ENCODE results near the gene ANKS6.
"Not testable (repeated sequence)": the region's sequence is repeated elsewhere in the genome, so short reads cannot be mapped to it uniquely, and the experiment has no call there.

ANKS6 gene

DNA sequence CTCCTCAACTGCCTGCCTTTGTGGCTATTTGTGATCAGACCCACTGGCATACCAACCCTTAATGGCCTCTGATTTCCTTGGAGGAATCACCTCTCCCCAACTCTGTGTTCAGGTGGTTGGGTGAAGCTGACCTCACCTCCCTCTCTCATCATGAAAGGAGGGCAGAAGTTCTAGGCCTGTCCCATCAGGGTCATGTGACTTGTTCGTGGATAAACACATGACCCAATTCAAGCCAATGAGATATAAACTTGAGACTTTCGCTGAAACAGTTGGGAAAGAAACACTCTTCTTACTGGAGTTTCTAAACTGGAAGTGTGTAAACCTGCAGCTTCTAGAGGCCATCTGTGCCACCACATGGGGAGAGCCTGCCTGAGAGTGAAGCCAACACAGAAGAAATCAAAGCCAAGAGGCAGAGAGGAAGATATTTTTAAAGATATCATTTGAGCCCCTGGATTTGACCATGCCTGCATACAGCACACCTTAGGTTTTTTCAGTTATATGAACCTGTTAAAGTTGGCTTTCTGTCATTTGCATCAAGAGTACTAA, 93.4 kb downstream of the ANKS6 start:
- DNase-seq (ENCODE audit: low spot score) = no peak

DNA sequence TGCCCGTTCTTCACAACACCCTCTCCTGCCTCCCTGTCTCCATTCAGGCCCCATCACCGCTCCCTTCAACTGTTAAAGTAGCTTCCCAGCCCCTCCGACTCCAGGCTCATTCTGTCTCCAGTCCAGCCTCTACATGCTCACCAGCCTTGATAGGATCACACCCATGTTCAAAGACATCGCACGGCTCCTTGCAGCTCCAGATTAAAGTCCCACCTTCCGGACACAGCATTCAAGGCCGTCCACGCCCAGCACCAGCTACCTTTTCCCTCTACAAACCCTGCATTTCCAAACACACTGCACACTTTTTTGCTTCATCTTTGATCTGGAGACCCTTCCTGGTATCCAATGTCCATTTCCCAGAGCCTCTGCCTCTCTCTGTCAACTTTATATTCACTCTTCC, 94.0 kb downstream of the ANKS6 start:
- DNase-seq (ENCODE audit: low spot score) = no peak

DNA sequence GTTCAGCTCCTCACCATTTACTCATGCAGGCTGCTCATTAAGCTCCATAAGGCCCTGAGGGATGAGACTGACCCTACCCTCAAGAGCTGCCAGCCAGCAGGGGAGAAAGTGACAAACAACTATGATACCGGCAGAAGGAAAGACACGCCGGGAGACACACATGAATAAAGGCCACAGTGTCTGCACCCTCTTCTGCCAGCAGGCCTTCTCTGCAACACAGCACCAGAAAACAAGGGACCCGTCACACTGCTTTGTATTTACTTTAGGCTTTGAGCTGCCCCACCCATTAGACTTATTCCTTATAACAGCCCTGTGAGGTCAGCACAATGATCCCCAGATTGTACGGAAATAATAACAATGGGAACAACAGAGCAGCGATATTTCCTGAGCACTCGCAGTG, 94.8 kb downstream of the ANKS6 start:
- no peak for DNase-seq (ENCODE audit: low spot score)

DNA sequence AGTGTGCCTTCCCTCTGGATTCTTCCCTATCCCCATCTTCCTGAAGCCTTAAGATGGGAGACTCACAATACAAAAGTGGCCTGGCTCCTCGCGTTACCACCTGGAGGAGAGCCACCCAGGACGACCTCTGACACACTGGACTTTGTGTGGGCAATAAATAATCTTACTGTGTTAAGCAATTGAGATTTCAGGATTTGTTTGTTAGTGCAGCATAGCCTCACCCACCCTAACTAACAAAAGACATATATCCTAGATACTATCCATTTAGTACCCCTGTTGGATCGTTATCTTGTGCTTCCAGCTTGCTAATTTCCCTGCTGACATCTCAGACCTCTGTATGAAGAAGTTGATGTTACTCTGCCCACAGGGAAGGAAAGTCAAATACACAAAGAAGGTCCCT, 95.6 kb downstream of the ANKS6 start:
- DNase-seq (ENCODE audit: low spot score) = no peak

DNA sequence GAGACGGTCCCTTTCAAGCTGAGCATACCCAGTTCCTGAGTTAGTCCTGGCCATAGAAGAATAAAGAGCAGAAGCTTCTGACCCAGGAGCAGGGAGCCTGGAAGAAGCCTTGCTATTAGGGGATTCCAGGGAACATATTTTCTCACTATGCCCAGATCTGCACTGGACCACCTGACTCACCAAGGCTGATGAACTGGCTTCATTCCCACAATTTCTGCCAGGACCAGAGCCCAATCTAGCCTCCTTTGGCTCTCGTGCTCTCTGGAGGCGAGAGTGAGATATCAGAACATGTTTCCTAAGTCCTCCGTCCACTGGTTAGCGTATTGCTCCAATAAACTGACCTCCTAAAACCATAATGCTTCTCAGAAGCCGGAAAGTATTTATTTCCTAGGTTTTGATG, 97.5 kb downstream of the ANKS6 start:
- DNase-seq (ENCODE audit: low spot score) = no peak

DNA sequence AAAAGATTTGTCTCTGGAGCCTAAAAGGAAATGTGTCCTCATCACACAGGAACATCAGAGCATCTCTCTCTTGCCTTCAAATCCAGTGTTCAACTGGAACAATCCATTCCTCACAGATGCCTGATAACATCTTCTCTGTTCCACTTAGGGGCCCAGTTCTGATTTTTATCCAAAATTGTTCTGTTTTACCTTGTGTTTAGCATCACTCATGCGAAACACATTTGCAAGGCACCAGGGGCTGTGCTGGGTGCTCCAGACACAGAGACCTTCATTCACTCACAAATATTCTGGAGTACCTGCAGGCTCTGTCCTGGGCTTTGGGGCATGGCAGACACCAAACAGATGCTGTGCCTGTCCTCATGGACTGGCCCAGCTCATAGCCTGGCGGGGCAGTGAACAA, 101.4 kb downstream of the ANKS6 start:
- DNase-seq (ENCODE audit: low spot score) = no peak

DNA sequence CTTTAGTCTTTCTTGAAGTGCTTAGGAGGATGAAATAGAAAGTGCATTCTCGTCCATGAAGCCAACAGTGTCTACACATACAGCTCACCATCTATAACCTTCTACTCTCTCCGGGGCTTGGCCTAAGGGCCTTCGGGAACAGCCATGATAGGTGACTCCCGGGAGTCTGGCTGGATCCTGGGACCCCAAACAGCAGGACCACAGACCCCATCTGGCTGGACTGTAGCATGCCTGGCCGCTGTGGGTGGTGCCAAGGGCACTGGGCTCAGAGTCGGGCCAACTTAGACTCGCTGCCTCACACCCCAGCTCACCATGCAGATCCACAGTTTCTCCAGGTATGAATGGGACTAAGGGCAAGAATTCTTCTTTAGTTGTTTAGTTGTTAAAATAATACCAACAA, 104.0 kb downstream of the ANKS6 start:
- no peak for DNase-seq (ENCODE audit: low spot score)

DNA sequence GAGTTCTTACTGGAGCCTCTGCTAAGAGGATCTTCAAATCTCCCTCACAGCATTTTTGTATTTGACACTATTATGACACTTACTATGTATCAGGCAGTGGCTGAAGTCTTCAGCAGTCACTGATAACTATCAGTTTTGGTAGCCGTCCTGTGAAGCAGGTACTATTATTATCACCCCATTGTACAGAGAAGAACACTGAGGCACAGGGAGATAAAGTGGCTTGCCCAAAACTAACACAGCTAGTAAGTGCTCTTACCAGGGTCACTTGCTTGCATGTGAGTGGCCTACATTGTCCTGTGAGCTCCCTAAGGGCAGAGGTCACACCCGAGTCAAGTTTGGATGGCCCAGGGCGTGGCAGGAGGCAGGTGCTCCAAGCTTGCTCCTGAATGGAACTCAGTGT, 104.5 kb downstream of the ANKS6 start:
- DNase-seq (ENCODE audit: low spot score) = no peak

DNA sequence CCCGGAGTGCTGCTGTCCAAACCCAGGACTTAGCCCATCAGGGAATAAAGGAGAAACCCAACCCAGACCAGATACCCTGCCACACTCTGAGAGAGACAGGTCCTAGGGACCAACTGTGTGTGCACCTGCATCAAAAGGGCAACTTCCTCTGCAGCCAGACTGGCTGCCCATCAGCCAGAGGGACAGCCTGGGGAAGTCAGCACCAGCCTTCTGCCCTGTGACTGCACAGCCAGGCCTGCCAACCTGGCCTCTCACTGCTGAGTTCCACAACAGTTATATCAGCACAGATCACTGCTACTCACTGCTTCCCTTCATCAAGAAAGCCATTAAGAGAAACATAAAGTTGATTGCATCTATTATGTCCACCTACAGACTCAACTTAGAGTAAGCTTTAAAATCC, 105.7 kb downstream of the ANKS6 start:
- no peak for DNase-seq (ENCODE audit: low spot score)

DNA sequence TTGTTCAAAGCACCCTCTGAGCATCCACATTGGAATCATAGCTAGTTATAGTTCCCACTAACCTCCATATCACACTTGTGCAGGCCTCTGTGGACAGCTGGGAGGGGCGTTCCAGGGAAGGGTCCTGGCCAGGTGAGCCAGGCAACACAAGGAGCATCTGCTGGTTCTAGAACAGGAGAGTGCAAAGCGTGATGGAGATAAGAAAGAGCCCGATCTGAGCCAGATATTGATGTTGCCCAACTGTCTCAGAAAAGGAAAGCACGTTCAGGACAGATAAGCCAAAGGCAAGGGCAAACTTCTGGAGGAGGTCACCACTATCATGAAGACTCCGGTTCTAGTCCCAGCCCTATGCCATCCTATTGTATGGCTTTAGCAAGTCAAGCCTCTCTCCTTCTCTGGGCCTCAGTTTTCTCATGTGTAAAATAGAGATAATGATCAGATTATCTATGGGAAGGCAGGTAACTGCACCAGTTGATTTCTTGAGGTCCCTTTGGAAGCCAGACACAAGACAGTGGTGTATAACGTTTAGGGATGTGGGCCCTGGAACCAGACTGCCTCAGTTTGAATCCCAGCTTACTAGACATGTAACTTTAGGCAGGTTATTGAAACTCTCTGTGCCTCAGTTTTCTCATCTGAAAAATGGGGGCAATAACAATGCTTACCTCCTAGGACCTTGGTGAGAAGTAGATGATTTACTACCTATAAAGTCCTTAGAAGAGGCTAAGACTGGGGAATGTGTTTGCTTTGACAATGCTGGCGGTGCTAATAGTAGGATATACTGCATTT, 107.5 kb downstream of the ANKS6 start:
- DNase-seq (ENCODE audit: low spot score) = no peak

DNA sequence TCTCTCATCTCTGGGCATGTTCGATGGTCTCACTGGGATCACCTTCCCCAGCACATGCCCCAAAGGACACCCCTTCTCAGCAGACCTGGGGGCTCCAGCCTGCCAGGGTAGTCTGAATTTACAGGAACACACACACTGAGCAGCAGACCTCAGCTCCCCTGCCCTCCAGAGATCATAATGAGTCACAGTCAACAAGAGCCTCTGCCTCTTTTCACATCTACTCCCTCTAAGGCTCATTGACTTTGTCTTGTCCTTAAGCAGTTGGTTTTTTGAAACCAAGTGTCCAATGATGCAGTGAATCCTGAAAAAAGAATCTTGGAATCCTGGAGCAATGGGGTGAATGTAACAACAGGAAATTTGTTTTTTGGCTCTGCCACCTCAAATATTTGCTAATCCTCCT, 108.4 kb downstream of the ANKS6 start:
- DNase-seq (ENCODE audit: low spot score) = no peak

DNA sequence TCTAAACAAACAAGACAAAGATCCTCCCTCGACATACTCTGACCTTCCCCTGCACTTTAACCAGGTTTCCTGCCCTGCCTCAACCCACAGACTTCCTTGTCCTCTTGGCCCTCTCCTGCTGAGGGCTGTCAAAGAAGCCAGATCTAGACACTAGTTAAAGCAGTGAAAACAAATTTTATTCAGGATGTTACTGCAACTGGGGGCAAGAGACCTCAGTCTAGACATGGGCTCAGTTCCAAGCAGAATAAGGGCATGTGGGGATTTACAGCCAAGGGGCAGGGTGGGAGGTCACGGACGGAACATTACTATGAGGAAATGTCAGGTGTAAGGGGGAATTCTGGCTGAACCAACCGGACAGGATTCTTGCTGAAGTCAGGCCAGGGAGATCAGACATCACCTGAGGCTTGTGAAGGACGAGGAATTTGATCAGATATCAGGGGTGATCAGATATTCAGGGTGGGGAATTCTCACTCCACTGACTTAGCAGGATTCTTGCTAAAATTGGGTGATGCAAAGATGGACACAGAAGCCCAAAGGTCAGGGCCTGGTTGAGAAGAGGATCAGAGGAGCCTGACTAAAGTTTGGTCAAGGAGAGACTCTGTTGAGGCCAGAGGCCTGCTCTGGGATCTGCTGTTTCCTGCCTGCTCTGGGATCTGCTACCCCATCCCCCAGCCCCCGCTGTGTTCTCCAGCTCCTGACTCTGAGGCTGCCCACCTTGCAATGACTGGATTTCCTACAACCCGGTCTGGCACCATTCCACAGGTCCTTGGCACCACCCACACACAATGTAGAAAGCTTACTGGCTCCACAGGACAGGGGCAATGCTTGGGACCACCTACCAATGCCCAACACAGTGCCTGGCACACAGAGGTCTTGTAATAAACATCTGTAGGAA, 109.1 kb downstream of the ANKS6 start:
- DNase-seq (ENCODE audit: low spot score) = no peak

DNA sequence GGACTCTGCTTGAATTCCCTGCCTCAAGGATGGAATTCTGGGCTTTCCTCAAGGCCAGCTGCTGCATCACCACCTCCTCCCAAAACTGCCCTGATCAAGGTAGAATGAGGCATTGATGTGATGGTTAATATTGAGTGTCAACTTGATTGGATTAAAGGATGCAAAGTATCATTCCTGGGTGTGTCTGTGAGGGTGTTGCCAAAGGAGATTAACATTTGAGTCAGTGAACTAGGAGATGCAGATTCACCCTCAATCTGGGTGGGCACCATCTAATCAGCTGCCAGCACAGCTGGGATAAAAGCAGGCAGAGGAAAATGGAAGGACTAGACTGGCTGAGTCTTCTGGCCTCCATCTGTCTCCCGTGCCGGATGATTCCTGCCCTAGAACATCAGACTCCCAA, 111.5 kb downstream of the ANKS6 start:
- not testable (repeated sequence) for DNase-seq (ENCODE audit: low spot score)

Measured in hematopoietic multipotent progenitor cell treated with erythropoietin and hydrocortisone succinate and interleukin-3 and kit ligand, for 17 days (in vitro differentiated cells).